HG03469 (cell line): ENCODE measurements around the gene RIPOR3.
"Not testable (repeated sequence)": the region's sequence is repeated elsewhere in the genome, so short reads cannot be mapped to it uniquely, and the experiment has no call there.

ENCODE experiments used
- ATAC-seq: cut with Tn5 transposase; IDR thresholded peaks from one replicate; pipeline ENCODE4 v1.9.1; 2021; ENCODE audit warnings: mild to moderate bottlenecking, moderate library complexity, moderate number of reproducible peaks; ENCODE audit not compliant: unreplicated experiment

Gene RIPOR3

GRCh38 chr20:50724112-50724725 lies 32.9 kb upstream of the RIPOR3 start:
- no peak for ATAC-seq

- no peak for ATAC-seq
Observed at GRCh38 chr20:50723672-50724071, 32.3 kb upstream of the RIPOR3 start.

- no peak for ATAC-seq
Observed at GRCh38 chr20:50722424-50723155, 31.2 kb upstream of the RIPOR3 start.

GRCh38 chr20:50721881-50722281 lies 30.5 kb upstream of the RIPOR3 start:
- no peak for ATAC-seq

GRCh38 chr20:50720582-50720981 lies 29.2 kb upstream of the RIPOR3 start:
- no peak for ATAC-seq

- no peak for ATAC-seq
Observed at GRCh38 chr20:50720026-50720425, 28.7 kb upstream of the RIPOR3 start.

- no peak for ATAC-seq
Observed at GRCh38 chr20:50719328-50719727, 28.0 kb upstream of the RIPOR3 start.

GRCh38 chr20:50717974-50718761 lies 26.8 kb upstream of the RIPOR3 start:
- ATAC-seq: no peak

GRCh38 chr20:50717312-50717711 lies 26.0 kb upstream of the RIPOR3 start:
- ATAC-seq: no peak

- no peak for ATAC-seq
Observed at GRCh38 chr20:50716518-50716917, 25.2 kb upstream of the RIPOR3 start.

- ATAC-seq: no peak
Observed at GRCh38 chr20:50715694-50716093, 24.4 kb upstream of the RIPOR3 start.

GRCh38 chr20:50714426-50714825 lies 23.1 kb upstream of the RIPOR3 start:
- ATAC-seq: not testable (repeated sequence)

GRCh38 chr20:50713657-50714101 lies 22.3 kb upstream of the RIPOR3 start:
- ATAC-seq: no peak

- ATAC-seq: no peak
Observed at GRCh38 chr20:50712771-50713656, 21.7 kb upstream of the RIPOR3 start.

- no peak for ATAC-seq
Observed at GRCh38 chr20:50711113-50711825, 19.9 kb upstream of the RIPOR3 start.

- no peak for ATAC-seq
Observed at GRCh38 chr20:50710492-50711063, 19.2 kb upstream of the RIPOR3 start.

- no peak for ATAC-seq
Observed at GRCh38 chr20:50709636-50709973, 18.3 kb upstream of the RIPOR3 start.

- no peak for ATAC-seq
Observed at GRCh38 chr20:50708845-50709635, 17.7 kb upstream of the RIPOR3 start.

- ATAC-seq: no peak
Observed at GRCh38 chr20:50704971-50705370, 13.6 kb upstream of the RIPOR3 start.
